DMS79 treated with DMSO at 0.1 percent for 48 hours (cell line): ENCODE results near the gene PPP2R2C.

ENCODE experiments used
- DNase-seq: peaks from one replicate; lab custom pipeline; 2025; lab: John Stamatoyannopoulos, UW

Gene PPP2R2C

DNA sequence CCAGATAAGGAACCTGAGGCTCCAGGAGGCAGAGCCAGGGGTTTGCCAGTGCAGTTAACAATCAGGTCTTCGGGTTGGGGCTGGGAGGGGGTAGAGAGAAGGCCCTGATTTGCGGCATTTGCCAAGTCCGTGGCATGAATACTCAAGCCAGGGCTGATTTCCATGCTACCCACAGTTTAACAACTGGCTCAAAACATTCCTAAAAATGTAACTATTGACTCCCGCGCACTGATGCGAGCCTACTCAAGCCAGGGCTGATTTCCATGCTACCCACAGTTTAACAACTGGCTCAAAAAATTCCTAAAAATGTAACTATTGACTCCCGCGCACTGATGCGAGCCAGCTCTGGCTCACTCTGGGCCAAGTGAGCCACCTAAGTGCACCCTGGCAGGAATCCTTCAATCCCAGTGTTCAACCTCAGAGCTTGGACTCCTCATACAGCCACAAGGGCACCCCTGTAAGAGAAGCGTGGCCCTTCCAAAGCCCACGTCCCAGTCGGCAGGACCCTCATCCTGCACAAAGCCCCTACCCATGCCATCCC, 75.6 kb downstream of the PPP2R2C start:
- no peak for DNase-seq

DNA sequence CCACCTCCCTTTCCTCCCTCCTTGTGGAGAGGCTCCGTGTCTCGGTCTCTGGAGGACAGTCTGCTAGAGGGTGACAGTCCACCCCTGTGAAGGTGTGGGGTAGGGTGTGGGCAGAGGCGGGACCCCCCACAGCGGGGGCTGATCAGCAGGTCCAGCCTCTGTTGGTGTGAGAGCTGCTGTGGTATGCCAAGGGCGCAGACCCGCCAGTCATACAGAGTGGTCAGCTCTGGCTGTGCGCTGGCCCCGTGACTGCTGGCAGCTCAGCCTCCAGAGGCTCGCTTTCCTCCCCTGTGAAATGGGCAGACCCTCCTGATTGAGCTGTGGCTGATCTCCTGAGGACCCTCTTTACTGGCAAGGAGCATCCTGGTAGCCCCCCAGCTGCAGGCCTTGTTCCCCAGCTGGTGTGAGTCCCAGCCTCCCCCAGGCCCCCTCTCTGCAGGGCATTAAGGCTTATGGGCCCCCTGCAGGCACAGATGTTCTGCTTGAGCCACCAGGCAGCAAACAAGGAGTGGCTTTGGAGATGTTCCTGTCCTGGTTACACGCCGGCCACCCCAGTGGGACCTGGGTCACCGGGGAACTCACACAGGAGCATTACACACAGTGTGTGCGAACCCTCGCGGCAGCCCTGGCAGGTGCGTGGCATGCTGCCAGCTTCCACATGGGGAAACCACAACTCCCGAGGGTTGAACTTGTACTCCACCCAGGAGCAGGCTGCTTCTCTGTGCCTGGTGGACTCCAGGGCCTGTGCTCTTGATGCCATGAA, 76.8 kb downstream of the PPP2R2C start:
- no peak for DNase-seq

GRCh38 chr4:6394671-6395081, 77.7 kb downstream of the PPP2R2C start:
- DNase-seq, result no peak

DNA sequence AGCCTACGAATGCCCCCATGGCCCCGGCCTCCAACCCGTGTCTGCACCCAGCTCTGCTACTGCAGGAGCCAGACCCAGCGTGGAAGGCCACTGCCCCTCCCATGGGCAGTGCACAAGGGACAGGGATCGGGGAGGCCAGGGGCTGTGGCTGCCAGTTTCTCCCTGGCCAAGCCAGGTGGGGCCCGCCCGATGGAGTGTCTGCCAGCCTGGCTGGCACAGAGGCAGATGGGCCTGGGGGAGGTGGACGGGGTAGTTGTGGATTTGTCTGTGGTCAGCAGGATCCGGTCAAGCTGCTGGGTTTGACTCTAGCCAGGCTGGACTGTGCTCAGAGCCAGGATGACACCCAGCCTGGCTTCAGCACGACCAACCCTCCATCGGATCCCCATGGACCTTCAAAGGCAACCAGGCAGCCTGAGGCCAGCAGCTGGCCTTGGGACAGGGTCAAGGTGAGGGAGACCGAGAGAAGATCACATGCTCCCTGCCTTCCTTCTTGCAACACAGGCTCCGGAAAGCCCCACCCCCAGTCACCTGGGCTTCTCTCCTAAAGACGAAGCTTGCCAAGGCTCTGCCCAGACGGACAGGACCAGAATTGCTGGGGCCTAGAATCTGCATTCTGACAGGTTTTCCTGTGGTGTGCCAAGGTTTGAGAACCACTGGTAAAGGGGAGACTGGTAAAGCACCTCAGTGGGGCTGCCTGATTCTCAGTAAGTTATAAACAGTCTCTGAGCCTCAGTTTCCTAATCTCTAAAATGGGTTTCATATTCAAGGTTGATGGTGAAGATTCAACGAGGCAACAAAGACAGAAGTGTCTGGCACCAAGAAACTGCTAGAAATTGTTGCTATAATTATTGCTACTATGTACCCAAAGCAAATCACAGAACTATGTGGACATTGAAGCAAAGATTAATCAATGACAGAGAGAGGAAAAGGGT, 78.6 kb downstream of the PPP2R2C start:
- DNase-seq, result no peak

DNA sequence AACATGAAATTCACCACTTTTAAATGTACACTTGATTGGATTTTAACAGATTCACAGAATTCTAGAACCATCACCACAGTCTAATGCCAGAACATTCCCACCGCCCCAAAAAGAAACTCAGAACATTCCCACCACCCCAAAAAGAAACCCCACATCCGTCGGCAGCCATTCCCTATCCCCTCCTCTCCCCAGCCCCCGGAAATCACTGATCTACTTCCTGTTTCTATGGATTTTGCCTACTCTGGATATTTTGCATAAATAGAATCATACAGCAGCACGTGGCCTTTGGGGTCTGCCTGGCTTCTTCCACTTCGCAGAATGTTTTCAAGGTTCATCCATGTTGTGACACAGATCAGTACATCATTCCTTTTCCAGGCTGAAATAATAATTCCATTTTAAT, 79.3 kb downstream of the PPP2R2C start:
- no peak for DNase-seq

- DNase-seq, result no peak
These were observed 80.0 kb downstream of the PPP2R2C start for GRCh38 chr4:6392407-6392806.

GRCh38 chr4:6391852-6392188, 80.6 kb downstream of the PPP2R2C start:
- no peak for DNase-seq

GRCh38 chr4:6391186-6391851, 81.1 kb downstream of the PPP2R2C start:
- no peak for DNase-seq

GRCh38 chr4:6390356-6390755, 82.1 kb downstream of the PPP2R2C start:
- no peak for DNase-seq

DNA sequence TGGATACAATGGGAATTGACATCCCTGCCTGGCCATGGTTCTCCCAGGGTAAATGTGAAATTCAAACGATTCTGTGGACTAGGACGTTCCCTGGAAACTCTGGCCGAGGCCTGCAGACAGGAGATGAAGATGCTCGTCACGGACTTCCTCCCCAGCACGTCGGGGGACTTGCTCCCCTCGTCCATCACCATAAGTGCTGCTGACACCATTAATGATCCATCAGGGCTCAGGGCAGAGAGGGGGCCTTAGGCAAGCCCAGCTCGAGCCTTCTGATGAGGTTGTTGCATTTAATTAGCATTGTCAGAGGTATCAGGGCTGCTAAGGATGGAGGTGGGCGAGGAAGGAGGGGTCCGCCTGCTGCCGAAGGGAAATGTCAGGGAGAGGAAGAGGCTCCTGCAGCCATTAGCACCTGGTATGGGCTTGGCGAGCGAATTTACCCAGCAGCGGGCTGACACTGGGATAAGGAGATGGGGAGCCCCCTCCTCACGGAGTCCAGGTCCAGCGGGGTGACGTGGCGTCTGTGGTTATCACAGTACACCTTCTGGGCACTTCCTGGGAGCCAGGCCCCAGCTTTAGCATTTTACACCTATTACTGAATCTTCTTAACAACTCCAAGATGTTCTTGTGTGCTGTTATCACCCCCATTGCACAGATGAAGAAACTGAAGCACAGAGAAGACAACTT, 83.1 kb downstream of the PPP2R2C start:
- no peak for DNase-seq

DNA sequence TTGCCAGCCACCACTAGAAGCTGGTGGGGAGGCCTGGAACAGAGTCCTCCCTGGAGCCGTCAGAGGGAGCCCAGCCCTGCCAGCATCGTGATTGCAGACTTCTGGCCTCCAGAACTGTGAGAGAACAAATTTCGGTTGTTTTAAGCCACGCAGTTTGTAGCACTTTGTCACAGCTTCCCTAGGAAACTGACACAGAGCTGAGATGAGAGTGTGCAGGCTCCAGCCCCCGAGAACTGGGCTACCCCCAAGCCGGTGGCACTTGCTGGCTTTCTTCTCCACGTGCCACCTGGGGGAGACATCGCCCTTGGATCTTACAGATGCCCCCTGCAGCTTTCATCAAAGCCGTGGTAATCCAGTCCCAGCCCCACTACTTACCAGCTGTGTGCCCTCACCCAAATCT, 83.7 kb downstream of the PPP2R2C start:
- DNase-seq, result no peak

GRCh38 chr4:6387946-6388345, 84.5 kb downstream of the PPP2R2C start:
- no peak for DNase-seq

GRCh38 chr4:6386091-6386490, 86.3 kb downstream of the PPP2R2C start:
- DNase-seq, result no peak

DNA sequence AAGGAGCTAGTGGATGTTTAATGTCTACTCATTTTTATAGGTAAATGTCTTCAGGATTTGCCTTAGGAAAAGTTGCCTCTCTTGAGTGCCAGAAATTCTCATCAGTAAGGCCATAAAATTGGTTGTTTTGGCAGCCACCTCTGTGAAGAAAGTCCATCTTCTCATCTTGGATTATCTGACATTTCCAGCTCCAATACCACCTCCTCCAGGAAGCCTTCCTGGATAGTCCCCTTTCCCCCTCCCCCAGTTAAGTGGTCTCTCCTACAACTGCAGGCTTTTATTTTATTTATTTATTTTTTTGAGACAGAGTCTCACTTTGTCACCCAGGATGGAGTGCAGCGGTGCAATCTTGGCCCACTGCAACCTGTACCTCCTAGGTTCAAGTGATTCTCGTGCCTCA, 87.1 kb downstream of the PPP2R2C start:
- DNase-seq, result no peak

- DNase-seq, result no peak
These were observed 87.9 kb downstream of the PPP2R2C start for GRCh38 chr4:6384541-6384940.

DNA sequence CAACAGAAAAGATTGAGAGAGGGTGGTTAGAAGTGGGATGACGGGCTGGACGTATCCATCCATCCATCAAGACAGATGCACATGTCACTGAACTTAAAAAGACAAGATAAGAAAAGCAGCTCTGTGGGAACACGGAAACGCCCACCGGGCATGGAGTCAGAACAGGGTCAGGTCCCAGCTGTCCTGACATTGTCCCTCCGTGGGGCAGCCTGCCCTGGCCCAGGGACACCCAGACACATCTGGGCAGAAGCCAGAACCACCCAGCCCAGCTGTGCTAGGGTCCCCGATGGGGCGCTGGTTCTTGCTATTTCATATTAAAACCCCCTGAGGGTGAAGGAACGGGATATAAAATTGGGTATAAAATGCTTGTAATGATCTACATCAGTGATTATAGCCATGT, 88.5 kb downstream of the PPP2R2C start:
- no peak for DNase-seq

DNA sequence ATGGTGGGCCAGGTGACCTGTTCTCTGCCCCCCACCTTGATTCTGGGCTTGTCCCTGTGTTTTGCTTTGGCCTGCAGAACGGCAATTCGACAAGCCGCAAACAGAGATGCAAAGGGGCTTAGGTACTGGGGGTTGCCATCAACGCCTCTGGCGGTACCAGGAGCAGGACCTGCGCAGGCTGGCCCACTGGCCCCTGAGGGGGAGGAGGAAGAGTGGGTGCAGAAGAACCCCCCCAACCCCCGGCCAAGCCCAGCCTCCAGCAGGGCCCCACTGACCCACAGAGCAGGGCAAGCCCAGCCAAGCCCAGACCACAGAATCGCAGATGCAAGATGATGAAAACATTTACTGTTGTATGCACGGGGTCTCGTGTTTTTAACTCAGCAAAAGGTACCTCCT, 89.4 kb downstream of the PPP2R2C start:
- peak; percentile 18 for DNase-seq

- no peak for DNase-seq
These were observed 90.8 kb downstream of the PPP2R2C start for GRCh38 chr4:6381571-6382123.

- no peak for DNase-seq
These were observed 91.5 kb downstream of the PPP2R2C start for GRCh38 chr4:6380746-6381410.

GRCh38 chr4:6379767-6380745, 92.4 kb downstream of the PPP2R2C start:
- no peak for DNase-seq
